Lung (tissue), 16 donors: Measurements from ENCODE around the gene AGBL3. TPM values are rescaled to one million over a fixed set of nuclear protein-coding genes. Genes with fewer than 3 reads are reported as not detected.
A peak's percentile ranks its signal among the peaks of the same experiment; 100 is the strongest.

Experiments used
- ATAC-seq: fragments of 200-7000 bp; cut with Tn5 transposase; one replicate; pipeline ENCODE4 v1.9.1; 2020; ENCODE audit warnings: moderate number of reproducible peaks; ENCODE audit not compliant: insufficient read depth, low FRiP score
- DNase-seq, 3 donors: peaks; one replicate each; pipeline ENCODE4 v3.0.0-alpha.2; 2013 to 2017
- H3K27ac ChIP-seq, 2 donors: one replicate each; pipeline ENCODE4 v1.5.1; 2013; ENCODE audit warnings: mild to moderate bottlenecking in 2 of 2, moderate library complexity in 2 of 2, control low read depth in 1 of 2, inconsistent platforms in 1 of 2, low read depth in 1 of 2, low read length in 1 of 2
- H3K27me3 ChIP-seq, 3 donors: one replicate each; pipeline ENCODE4 v1.5.1; 2013; ENCODE audit warnings: low read length in 2 of 3; ENCODE audit not compliant: control insufficient read depth in 3 of 3, insufficient read depth in 3 of 3
- H3K36me3 ChIP-seq, 4 donors: one replicate each; pipeline ENCODE4 v1.5.1; 2013; ENCODE audit warnings: low read length in 4 of 4, mild to moderate bottlenecking in 1 of 4, moderate library complexity in 1 of 4; ENCODE audit not compliant: control insufficient read depth in 4 of 4, insufficient read depth in 4 of 4
- H3K4me1 ChIP-seq, 5 donors: one replicate each; pipeline ENCODE4 v1.5.1; 2013; ENCODE audit warnings: low read length in 5 of 5, mild to moderate bottlenecking in 2 of 5, moderate library complexity in 1 of 5; ENCODE audit not compliant: control insufficient read depth in 5 of 5, insufficient read depth in 5 of 5
- H3K4me3 ChIP-seq: one replicate; pipeline ENCODE4 v1.5.1; 2013; ENCODE audit warnings: mild to moderate bottlenecking, control low read depth, moderate library complexity
- H3K9ac ChIP-seq, 2 donors: one replicate each; pipeline ENCODE4 v1.5.1; 2013; ENCODE audit warnings: low read length in 2 of 2, control low read depth in 1 of 2; ENCODE audit not compliant: insufficient read depth in 1 of 2
- H3K9me3 ChIP-seq, 4 donors: one replicate each; pipeline ENCODE4 v1.5.1; 2013; ENCODE audit warnings: low read length in 3 of 4, mild to moderate bottlenecking in 1 of 4, moderate library complexity in 1 of 4; ENCODE audit not compliant: control insufficient read depth in 4 of 4, insufficient read depth in 3 of 4
- WGBS, 2 donors: extraction: QIAGEN DNeasy Blood & Tissue Kit; methylation state at CpG; one replicate each; pipeline ENCODE4 v1.1.7; 2013; 5-methylcytosine and 5-hydroxymethylcytosine counted together
- long read RNA-seq, 5 donors: transcript quantifications; one replicate each; lab custom pipeline, GENCODE V29; 2026
- polyA plus RNA-seq, 2 donors: library from polyadenylated mRNA; stranded (reverse); fragments of 200-250 nt; gene quantifications; one replicate each; pipeline ENCODE4 v1.2.1, GENCODE V29; 2013
- total RNA-seq, 2 donors: library from RNA; depleted of rRNA in 1 of 2; stranded (reverse); fragments of >200 nt in 1 of 2; gene quantifications; one replicate each; pipeline ENCODE4 v1.2.1, GENCODE V29; 2014 to 2021
- TF ChIP-seq, protein P1 (sequence below): IDR thresholded peaks from 2 replicates; pipeline ENCODE4 v1.5.1; 2012; ENCODE audit warnings: mild to moderate bottlenecking; ENCODE audit errors: control extremely low read depth, extremely low read depth
- donor health status: control.
- donor health status: control.
- donor health status: Bipolar disorder and iron deficiency.
- donor health status: healthy.
- donor health status: DM: yes; HTN: yes; CAD: no.

AGBL3 gene
- total RNA-seq (1 to 10 TPM; 3.6 to 5.2 TPM), polyA plus RNA-seq (1 to 10 TPM; 1.3 to 2.0 TPM)
- long read RNA-seq, donor 1, partial matches to known transcripts, result 0 of 4 reads
- long read RNA-seq, donor 1, other reads (novel, unspliced or antisense), result 0 of 4 reads
- long read RNA-seq, donor 2, result 0 reads
- long read RNA-seq, donor 3, result 0 reads
- long read RNA-seq, donor 4, result 0 reads
- long read RNA-seq, donor 5, partial matches to known transcripts, result 0 of 10 reads
- long read RNA-seq, donor 5, other reads (novel, unspliced or antisense), result 7 of 10 reads

GRCh38 chr7:134986363-134987251 is at the start of gene AGBL3:
TSS of gene AGBL3 (plus strand) at chr7:134986508. CDS start at chr7:134987934, 1,426 bp downstream.
- Histone ChIP-seq H3K9ac (peak within 1 kb of the TSS; percentile 63 to 93), H3K36me3 (peaks cover 0 to 2% (median 0%) of the 10 kb centered on the region in 4 donors), H3K27ac (peak within 1 kb of the TSS; percentile 88 to 95), H3K4me3 (peak within 1 kb of the TSS; percentile 89), H3K9me3 (no peaks in the 10 kb centered on the region), H3K27me3 (no peaks in the 10 kb centered on the region), H3K4me1 (peaks cover 0 to 11% (median 0%) of the 10 kb centered on the region in 5 donors)
- 0 to 1% methylated on average over 68 to 70 of the region's 70 CpGs for WGBS, 2 donors
- DNase-seq, result peak; percentile 97 to 98 (median 98)
- TF ChIP-seq, protein P1, sequence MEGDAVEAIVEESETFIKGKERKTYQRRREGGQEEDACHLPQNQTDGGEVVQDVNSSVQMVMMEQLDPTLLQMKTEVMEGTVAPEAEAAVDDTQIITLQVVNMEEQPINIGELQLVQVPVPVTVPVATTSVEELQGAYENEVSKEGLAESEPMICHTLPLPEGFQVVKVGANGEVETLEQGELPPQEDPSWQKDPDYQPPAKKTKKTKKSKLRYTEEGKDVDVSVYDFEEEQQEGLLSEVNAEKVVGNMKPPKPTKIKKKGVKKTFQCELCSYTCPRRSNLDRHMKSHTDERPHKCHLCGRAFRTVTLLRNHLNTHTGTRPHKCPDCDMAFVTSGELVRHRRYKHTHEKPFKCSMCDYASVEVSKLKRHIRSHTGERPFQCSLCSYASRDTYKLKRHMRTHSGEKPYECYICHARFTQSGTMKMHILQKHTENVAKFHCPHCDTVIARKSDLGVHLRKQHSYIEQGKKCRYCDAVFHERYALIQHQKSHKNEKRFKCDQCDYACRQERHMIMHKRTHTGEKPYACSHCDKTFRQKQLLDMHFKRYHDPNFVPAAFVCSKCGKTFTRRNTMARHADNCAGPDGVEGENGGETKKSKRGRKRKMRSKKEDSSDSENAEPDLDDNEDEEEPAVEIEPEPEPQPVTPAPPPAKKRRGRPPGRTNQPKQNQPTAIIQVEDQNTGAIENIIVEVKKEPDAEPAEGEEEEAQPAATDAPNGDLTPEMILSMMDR, result peak; percentile 54
- peak; percentile 97 for ATAC-seq

GRCh38 chr7:134936893-134937510 is 49.3 kb upstream of the AGBL3 start:
- Histone ChIP-seq H3K4me3 (no peak overlapping the region), H3K36me3 (peaks cover 4 to 40% (median 15%) of the 10 kb centered on the region in 4 donors), H3K9ac (no peak overlapping the region), H3K9me3 (peaks cover 0 to 5% (median 0%) of the 10 kb centered on the region in 4 donors), H3K4me1 (peaks cover 0 to 13% (median 2%) of the 10 kb centered on the region in 5 donors), H3K27me3 (peaks cover 0 to 3% (median 0%) of the 10 kb centered on the region in 3 donors), H3K27ac (no peak overlapping the region)
- no peak for DNase-seq
- ATAC-seq, result no peak
- 69 to 83% methylated on average over 3 of the region's 3 CpGs for WGBS, 2 donors
- TF ChIP-seq, protein P1, result no peak

- DNase-seq, result no peak
- WGBS, 2 donors, result 85 to 86% methylated on average over 4 of the region's 4 CpGs
- no peak overlapping the region for H3K4me3 ChIP-seq
- peaks cover 0 to under 1% (median 0%) of the 10 kb centered on the region in 3 donors for H3K27me3 ChIP-seq
- no peak overlapping the region for H3K27ac ChIP-seq
- TF ChIP-seq, protein P1, result no peak
- ATAC-seq, result no peak
- H3K4me1 ChIP-seq, result peaks cover 0 to 9% (median 3%) of the 10 kb centered on the region in 5 donors
- H3K9me3 ChIP-seq, result peaks cover 0 to 3% (median 0%) of the 10 kb centered on the region in 4 donors
- H3K9ac ChIP-seq, result no peak overlapping the region
- peaks cover 4 to 45% (median 12%) of the 10 kb centered on the region in 4 donors for H3K36me3 ChIP-seq
These were observed 48.2 kb upstream of the AGBL3 start for GRCh38 chr7:134938141-134938540.
